SK-N-MC (cell line): ENCODE data around the gene PTPRK.

ENCODE experiments used
- DNase-seq: peaks from one replicate; pipeline ENCODE4 v3.0.0-alpha.2; 2011; ENCODE audit warnings: low read depth, low spot score
- H3K27ac ChIP-seq: fragments of 200-600 bp; sonication (generic); 2 replicates; pipeline ENCODE4 v1.5.1; 2016; ENCODE audit warnings: mixed run types
- H3K36me3 ChIP-seq: fragments of 200-600 bp; sonication (generic); 2 replicates; pipeline ENCODE4 v1.6.1; 2017; ENCODE audit warnings: antibody characterized with exemption, low read length, mixed read lengths; ENCODE audit not compliant: insufficient read depth
- H3K4me3 ChIP-seq: fragments of 200-600 bp; sonication (generic); 2 replicates; pipeline ENCODE4 v1.5.1; 2016
- H3K9ac ChIP-seq: fragments of 200-600 bp; sonication (generic); 2 replicates; pipeline ENCODE4 v1.8.0; 2017; ENCODE audit warnings: mixed run types, mixed read lengths; ENCODE audit not compliant: insufficient read length
- H3K9me3 ChIP-seq: fragments of 200-600 bp; sonication (generic); 2 replicates; pipeline ENCODE4 v1.6.1; 2017; ENCODE audit warnings: low read depth, mild to moderate bottlenecking, antibody characterized with exemption, low read length, moderate library complexity, mixed read lengths
- EZH2 ChIP-seq: fragments of 200-600 bp; sonication (generic); IDR thresholded peaks from one replicate; pipeline ENCODE4 v1.6.1; 2017; ENCODE audit warnings: antibody characterized with exemption
- FOXP2 ChIP-seq: optimal IDR thresholded peaks from 2 replicates; pipeline ENCODE3; 2011; ENCODE audit warnings: mild to moderate bottlenecking, moderate library complexity; ENCODE audit not compliant: insufficient read depth; ENCODE audit errors: extremely low read length, control extremely low read depth
- POLR2AphosphoS5 ChIP-seq: IDR thresholded peaks from 2 replicates; pipeline ENCODE4 v1.6.1; 2012; ENCODE audit warnings: mild to moderate bottlenecking, low read depth, low read length, borderline replicate concordance

The PTPRK gene

DNA sequence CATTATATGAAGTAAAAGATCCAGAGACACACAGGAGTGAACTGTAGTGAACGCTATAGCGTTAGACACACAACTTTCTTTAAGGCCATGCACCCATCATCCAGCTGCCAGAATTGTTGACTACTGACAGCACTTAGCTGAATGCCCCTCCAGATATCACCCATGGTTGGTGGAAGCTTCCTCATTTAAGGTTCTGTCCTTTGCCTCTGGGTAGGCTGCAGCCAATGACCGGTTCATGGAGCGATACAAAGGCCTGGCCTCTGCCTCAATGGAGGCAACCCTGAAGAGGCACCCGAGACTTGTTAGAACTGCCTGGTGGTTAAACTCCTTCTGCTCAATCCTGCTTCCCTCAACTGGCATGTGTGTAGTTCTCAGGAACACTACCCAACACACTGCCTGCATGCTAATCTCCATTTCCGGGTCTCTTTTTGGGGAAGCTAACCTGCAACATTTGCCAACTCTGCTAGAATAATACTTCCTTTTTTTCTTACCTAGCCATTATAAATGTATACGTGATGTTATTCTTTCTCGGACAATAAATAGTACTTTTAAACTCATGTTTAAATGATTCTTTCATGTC lies 569.7 kb downstream of the PTPRK start:
- H3K36me3 ChIP-seq, result no peaks in the 10 kb centered on the region
- no peak for DNase-seq
- H3K27ac ChIP-seq, result no peak overlapping the region
- H3K4me3 ChIP-seq, result no peak overlapping the region
- no peaks in the 10 kb centered on the region for H3K9me3 ChIP-seq
- H3K9ac ChIP-seq, result no peak overlapping the region
- TF ChIP-seq POLR2AphosphoS5 (no peak), FOXP2 (no peak), EZH2 (no peak)

DNA sequence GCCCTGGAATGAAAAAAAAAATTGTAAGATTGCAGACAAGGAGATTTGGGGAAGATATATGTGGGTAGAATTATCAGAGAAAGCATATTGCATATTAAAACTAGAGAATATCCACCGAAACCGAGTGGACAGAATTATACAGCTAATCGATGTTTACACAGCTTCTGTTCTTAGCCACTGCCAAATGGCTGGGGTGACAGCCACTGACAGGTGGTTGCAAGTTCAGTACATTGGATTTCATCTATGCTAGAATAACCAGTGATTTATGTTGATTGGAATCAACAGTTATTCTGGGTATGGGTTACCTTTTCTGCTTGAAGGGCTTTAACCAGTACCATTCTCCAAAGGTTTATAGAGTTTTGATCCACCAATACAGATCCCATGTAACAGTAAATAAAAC lies 571.1 kb downstream of the PTPRK start:
- Histone ChIP-seq H3K4me3 (no peak overlapping the region), H3K36me3 (no peaks in the 10 kb centered on the region), H3K9ac (no peak overlapping the region), H3K27ac (no peak overlapping the region), H3K9me3 (no peaks in the 10 kb centered on the region)
- no peak for DNase-seq
- TF ChIP-seq POLR2AphosphoS5 (no peak), FOXP2 (no peak), EZH2 (no peak)

DNA sequence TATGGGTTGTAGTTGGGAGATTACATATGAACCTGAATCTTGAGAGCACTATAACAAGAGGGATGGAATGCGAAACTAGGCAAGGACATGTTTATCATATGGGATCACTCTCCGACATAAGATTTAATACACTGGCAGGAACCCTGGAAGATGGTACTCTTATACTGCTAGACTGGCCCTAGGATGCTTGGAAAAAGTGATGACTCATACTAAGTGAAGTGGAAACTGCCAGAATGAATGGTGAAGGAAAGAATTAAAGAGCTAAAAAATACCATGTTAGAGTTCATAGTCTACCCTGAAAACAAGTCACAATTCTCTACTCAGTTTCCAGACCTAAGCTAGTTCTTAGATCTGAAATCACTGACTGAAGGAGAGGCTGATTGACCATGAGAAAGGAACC lies 574.0 kb downstream of the PTPRK start:
- Histone ChIP-seq H3K4me3 (no peak overlapping the region), H3K36me3 (no peaks in the 10 kb centered on the region), H3K9me3 (no peaks in the 10 kb centered on the region), H3K9ac (no peak overlapping the region), H3K27ac (no peak overlapping the region)
- no peak for TF ChIP-seq FOXP2
- TF ChIP-seq POLR2AphosphoS5, result no peak
- TF ChIP-seq EZH2, result no peak
- DNase-seq, result no peak

DNA sequence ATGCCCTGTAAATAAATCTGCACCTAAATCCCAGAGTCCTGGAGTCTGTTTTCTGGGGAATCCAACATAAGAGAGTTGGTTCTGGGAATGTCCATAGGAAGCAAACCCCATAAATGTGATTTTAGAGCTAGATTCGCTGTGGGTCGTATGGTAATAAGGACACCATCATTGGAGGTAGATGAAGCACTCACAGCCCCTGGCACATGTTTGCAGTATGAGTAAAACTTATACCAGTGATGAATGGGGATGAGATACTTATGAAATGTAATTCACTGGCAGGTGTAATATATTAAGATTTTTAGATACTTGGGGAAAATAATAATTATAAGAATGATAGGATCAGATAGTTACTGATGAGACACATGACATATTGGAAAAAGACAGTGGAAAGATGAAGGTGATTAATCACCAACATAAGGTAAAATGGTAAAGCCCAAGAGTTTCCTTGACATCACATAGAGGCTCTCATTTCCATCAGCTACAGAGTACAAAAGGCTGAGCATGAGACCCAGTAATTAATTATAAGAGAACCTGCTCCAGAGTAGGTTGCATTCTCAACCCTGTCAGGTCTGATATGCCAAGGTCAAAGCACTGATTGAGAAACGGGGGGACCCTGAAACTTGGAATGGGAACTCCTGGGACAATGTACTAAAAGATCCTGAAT lies 574.8 kb downstream of the PTPRK start:
- no peak for DNase-seq
- no peaks in the 10 kb centered on the region for H3K36me3 ChIP-seq
- H3K27ac ChIP-seq, result no peak overlapping the region
- no peaks in the 10 kb centered on the region for H3K9me3 ChIP-seq
- no peak overlapping the region for H3K4me3 ChIP-seq
- H3K9ac ChIP-seq, result no peak overlapping the region
- no peak for TF ChIP-seq POLR2AphosphoS5
- TF ChIP-seq EZH2, result no peak
- TF ChIP-seq FOXP2, result no peak

DNA sequence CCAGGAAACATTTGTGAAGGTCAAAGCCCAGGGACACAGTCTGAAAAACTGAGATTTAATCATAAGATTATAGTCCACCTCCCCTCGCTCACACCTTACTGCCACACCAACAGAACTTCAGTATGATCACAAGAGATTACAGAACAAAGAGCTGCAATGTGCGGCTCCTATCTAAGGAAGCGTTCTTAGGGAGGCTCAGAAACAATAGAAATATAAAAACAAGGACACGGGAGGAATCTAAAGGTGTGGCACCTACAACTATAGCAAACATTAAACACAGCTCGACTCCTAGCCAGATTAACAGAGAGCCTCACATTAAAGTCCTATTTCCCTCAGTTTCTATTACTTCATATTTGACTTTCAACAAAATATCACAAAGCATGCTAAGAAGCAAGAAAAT lies 579.2 kb downstream of the PTPRK start:
- Histone ChIP-seq H3K9ac (no peak overlapping the region), H3K9me3 (no peaks in the 10 kb centered on the region), H3K27ac (no peak overlapping the region), H3K4me3 (no peak overlapping the region), H3K36me3 (no peaks in the 10 kb centered on the region)
- TF ChIP-seq EZH2 (no peak), POLR2AphosphoS5 (no peak), FOXP2 (no peak)
- no peak for DNase-seq

DNA sequence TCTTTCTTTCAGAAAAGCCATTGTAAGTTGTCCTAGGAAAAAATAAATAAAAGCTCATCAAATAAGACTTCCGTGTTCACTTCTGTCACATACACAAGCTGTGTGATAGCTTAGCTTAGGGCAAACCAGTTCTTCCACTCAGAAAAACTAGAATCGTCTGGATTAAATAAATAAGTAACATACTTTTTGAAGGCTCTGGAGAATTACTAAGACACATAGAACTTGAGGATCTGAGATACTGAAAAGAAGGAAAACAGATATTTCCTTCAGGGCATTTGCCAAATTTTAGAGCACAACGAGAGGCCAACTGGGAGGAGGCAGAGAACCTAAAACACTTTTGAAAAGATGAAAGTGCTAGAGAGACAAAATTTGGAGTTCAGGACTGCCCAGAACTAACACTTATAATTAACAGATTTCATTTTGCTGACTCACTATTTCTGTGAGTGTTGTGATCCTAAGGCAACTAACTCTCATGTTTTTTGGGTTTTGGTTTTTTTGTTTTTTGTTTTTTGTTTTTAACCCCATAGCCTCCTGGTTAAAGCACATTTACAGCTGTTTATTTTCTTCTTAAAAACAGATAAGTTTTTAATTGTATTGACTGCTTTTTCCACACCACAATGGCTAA lies 580.8 kb downstream of the PTPRK start:
- H3K4me3 ChIP-seq, result peak overlapping the region; percentile 47
- DNase-seq, result peak; percentile 53
- H3K9me3 ChIP-seq, result no peaks in the 10 kb centered on the region
- no peak for TF ChIP-seq FOXP2
- no peak for TF ChIP-seq EZH2
- no peak for TF ChIP-seq POLR2AphosphoS5
- no peaks in the 10 kb centered on the region for H3K36me3 ChIP-seq
- H3K27ac ChIP-seq, result peak overlapping the region; percentile 94
- peak overlapping the region; percentile 36 for H3K9ac ChIP-seq

DNA sequence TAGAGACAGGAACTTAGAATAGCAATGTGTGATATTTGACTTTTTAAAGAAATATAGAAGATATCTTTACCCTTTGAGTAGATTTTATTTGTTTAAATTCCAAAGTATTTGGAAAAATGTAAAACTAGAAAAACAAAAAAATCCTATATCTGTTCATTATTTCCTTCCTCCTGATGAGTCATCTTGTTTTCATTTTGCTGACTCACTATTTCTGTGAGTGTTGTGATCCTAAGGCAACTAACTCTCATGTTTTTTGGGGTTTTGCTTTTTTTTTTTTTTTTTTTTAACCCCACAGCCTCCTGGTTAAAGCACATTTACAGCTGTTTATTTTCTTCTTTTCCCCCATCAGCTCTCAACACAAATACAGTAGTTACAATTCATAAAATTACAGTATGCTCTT lies 581.7 kb downstream of the PTPRK start:
- TF ChIP-seq POLR2AphosphoS5 (no peak), FOXP2 (no peak), EZH2 (no peak)
- Histone ChIP-seq H3K9me3 (no peaks in the 10 kb centered on the region), H3K27ac (peak overlapping the region; percentile 94), H3K4me3 (peak overlapping the region; percentile 47), H3K9ac (peak overlapping the region; percentile 36), H3K36me3 (no peaks in the 10 kb centered on the region)
- peak; percentile 30 for DNase-seq

DNA sequence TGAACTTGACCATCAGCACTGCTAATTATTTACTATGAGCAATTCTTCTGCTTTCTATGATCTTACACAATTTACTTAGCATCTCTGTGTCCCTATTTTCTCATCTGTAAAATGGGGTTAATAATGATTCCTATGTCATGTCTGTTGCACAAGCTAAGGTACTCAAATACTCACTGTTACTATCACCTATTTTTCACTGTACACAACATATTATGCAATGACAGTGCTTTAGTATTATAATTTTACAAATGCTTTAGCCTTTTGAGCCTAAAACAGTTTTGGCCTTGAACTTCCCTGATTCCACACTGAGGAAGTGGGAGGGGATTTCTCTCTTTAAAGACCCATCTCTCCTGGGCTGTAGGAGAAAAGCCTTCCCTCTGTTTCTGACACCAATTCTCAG lies 582.7 kb downstream of the PTPRK start:
- H3K27ac ChIP-seq, result peak overlapping the region; percentile 94; the same call in 1 of the 2 replicates
- TF ChIP-seq POLR2AphosphoS5, result no peak

DNA sequence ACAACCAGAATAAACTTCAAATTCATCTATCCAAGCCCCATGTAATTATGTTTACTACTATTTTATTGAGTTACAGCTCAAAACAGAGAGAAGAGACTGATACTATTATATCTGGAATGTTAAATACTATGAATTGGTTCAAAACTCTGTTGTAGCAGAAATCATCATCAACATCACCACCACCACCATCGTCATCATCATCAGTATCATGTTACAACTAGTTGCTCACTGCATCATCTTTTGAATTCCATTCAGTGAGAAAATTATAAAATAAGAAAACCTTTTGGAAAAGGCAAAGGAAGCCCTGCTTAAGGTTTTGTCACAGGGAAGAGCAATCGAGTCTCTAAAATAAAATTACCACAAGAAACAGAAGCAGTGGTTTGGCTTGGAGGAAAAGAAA lies 583.3 kb downstream of the PTPRK start:
- no peak for DNase-seq
- TF ChIP-seq POLR2AphosphoS5, result no peak
- no peak for TF ChIP-seq FOXP2
- TF ChIP-seq EZH2, result no peak

More for the DNA sequence above, 582.7 kb downstream of the PTPRK start:
- DNase-seq, result no peak
- Histone ChIP-seq H3K9ac (no peak overlapping the region), H3K9me3 (no peaks in the 10 kb centered on the region), H3K36me3 (no peaks in the 10 kb centered on the region), H3K4me3 (no peak overlapping the region)

More for the DNA sequence above, 583.3 kb downstream of the PTPRK start:
- H3K9me3 ChIP-seq, result no peaks in the 10 kb centered on the region
- no peak overlapping the region for H3K4me3 ChIP-seq
- H3K36me3 ChIP-seq, result no peaks in the 10 kb centered on the region
- no peak overlapping the region for H3K9ac ChIP-seq
- 0 out of 2 replicates have a peak overlapping the region, but pooled peaks have one; percentile 21 for H3K27ac ChIP-seq
